Mesothelial cell of epicardium (in vitro differentiated cells): ENCODE results near the gene NPTXR. TPM values are rescaled to one million over a fixed set of nuclear protein-coding genes. Genes with fewer than 3 reads are reported as not detected.

Experiments used
- DNase-seq, 2 experiments: peaks; one replicate each; pipeline ENCODE4 v3.0.0; 2021; ENCODE audit warnings: low spot score in 2 of 2; ENCODE audit not compliant: unreplicated experiment in 2 of 2
- H3K27ac Mint-ChIP-seq: 2 replicates; pipeline ENCODE4 v1.8.0; 2021; ENCODE audit warnings: mixed read lengths
- H3K27me3 Mint-ChIP-seq: 2 replicates; pipeline ENCODE4 v1.8.0; 2021; ENCODE audit warnings: low read depth, mixed read lengths
- H3K36me3 Mint-ChIP-seq: 2 replicates; pipeline ENCODE4 v1.8.0; 2021; ENCODE audit warnings: mixed read lengths
- H3K4me1 Mint-ChIP-seq: 2 replicates; pipeline ENCODE4 v1.8.0; 2021; ENCODE audit warnings: mixed read lengths
- H3K4me3 Mint-ChIP-seq: 2 replicates; pipeline ENCODE4 v1.8.0; 2021; ENCODE audit warnings: mild to moderate bottlenecking, moderate library complexity, mixed read lengths
- H3K9me3 Mint-ChIP-seq: 2 replicates; pipeline ENCODE4 v1.8.0; 2021; ENCODE audit warnings: mixed read lengths
- total RNA-seq: library from RNA; stranded (reverse); gene quantifications from 3 replicates; pipeline ENCODE4 v1.2.1, GENCODE V29; 2021
- TF ChIP-seq, protein P1 (sequence below): fragments of 200-600 bp; sonication (generic); IDR thresholded peaks from one replicate; pipeline ENCODE4 v1.5.0; 2021; ENCODE audit warnings: antibody characterized with exemption; ENCODE audit not compliant: unreplicated experiment

The NPTXR gene
- total RNA-seq, 1 donor from 2014 or later = 10.1 TPM

GRCh38 chr22:38845004-38845740 lies 1.3 kb upstream of the NPTXR start:
- Mint-ChIP-seq H3K27ac (no peak overlapping the region), H3K4me3 (peak overlapping the region; percentile 50), H3K36me3 (no peaks in the 10 kb centered on the region), H3K4me1 (peaks cover 2% of the 10 kb centered on the region), H3K9me3 (no peaks in the 10 kb centered on the region), H3K27me3 (peaks cover 83% of the 10 kb centered on the region)
- no peak for DNase-seq
- TF ChIP-seq, protein P1, sequence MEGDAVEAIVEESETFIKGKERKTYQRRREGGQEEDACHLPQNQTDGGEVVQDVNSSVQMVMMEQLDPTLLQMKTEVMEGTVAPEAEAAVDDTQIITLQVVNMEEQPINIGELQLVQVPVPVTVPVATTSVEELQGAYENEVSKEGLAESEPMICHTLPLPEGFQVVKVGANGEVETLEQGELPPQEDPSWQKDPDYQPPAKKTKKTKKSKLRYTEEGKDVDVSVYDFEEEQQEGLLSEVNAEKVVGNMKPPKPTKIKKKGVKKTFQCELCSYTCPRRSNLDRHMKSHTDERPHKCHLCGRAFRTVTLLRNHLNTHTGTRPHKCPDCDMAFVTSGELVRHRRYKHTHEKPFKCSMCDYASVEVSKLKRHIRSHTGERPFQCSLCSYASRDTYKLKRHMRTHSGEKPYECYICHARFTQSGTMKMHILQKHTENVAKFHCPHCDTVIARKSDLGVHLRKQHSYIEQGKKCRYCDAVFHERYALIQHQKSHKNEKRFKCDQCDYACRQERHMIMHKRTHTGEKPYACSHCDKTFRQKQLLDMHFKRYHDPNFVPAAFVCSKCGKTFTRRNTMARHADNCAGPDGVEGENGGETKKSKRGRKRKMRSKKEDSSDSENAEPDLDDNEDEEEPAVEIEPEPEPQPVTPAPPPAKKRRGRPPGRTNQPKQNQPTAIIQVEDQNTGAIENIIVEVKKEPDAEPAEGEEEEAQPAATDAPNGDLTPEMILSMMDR = no peak

GRCh38 chr22:38844315-38845003 lies 631 bp upstream of the NPTXR start:
- H3K27me3 Mint-ChIP-seq = peaks cover 84% of the 10 kb centered on the region
- TF ChIP-seq, protein P1 = no peak
- H3K9me3 Mint-ChIP-seq = no peaks in the 10 kb centered on the region
- H3K36me3 Mint-ChIP-seq = no peaks in the 10 kb centered on the region
- H3K4me3 Mint-ChIP-seq = peak overlapping the region; percentile 50
- H3K27ac Mint-ChIP-seq = no peak overlapping the region
- peaks cover 2% of the 10 kb centered on the region for H3K4me1 Mint-ChIP-seq
- DNase-seq = no peak

GRCh38 chr22:38843201-38843656 lies 599 bp downstream of the NPTXR start:
- H3K4me3 Mint-ChIP-seq = no peak overlapping the region
- no peak overlapping the region for H3K27ac Mint-ChIP-seq
- no peaks in the 10 kb centered on the region for H3K9me3 Mint-ChIP-seq
- H3K27me3 Mint-ChIP-seq = peaks cover 79% of the 10 kb centered on the region
- no peaks in the 10 kb centered on the region for H3K36me3 Mint-ChIP-seq
- TF ChIP-seq, protein P1 = no peak
- H3K4me1 Mint-ChIP-seq = peaks cover 2% of the 10 kb centered on the region
- DNase-seq = peak; percentile 50 to 73

DNA sequence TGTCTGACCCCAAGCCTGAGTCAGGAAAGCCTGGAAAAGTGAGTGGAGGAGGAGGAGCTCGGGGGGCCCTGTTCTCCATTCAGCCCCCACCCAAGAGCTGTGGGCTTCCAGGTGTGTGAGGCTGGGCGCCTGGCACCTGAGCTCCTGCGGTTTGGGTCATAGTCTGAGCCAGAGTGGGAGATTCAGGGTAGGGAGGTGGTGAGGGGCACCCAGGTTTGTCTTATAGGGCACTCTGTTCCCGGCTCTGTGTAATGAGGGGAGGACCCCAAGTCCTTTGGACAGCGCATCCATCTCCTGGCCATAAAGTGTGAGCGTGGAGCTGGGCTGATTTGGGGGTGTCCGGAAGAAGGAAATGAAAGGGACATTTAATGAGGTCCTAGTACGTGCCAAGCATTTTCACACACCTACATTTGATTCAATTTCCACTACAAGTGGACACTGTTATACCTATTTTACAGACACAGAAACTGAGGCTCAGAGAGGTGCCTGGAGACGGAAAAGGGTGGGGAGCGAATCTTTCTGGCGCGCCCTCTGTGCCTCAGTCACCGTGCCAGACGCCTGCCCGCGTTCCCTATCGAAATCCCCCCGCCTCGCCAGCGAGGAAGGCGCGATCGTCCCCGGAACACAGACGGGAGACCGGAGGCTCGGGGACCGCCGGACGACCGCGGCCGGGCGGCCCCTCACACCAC lies 1.2 kb downstream of the NPTXR start:
- Mint-ChIP-seq H3K27ac (peak overlapping the region; percentile 21), H3K4me1 (peaks cover 2% of the 10 kb centered on the region), H3K9me3 (no peaks in the 10 kb centered on the region), H3K27me3 (peaks cover 77% of the 10 kb centered on the region), H3K4me3 (peak overlapping the region; percentile 68), H3K36me3 (no peaks in the 10 kb centered on the region)
- TF ChIP-seq, protein P1 = no peak
- DNase-seq = no peak

DNA sequence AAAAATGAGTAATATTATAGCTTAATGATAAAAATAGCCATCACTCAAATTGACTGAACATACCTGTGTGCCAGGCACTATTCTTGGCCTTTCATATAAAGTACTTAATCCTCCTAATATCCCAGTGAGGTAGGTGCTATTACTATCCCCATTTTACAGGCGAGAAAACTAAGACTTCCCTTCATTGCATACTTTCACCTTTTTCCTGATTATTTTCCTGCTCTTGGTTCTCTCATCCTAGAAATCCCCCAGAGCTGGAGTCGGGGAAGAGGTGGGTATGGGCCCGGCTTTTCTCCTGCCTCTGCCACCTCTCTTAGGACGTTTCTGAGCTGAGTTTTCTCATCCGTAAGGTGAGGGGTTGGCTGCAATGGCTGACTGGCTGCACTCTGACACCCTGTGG lies 2.2 kb downstream of the NPTXR start:
- no peak for DNase-seq
- Mint-ChIP-seq H3K36me3 (no peaks in the 10 kb centered on the region), H3K4me3 (peak overlapping the region; percentile 68), H3K27me3 (peaks cover 75% of the 10 kb centered on the region), H3K27ac (no peak overlapping the region), H3K4me1 (peaks cover 2% of the 10 kb centered on the region), H3K9me3 (no peaks in the 10 kb centered on the region)
- TF ChIP-seq, protein P1 = no peak
